GM19468 (cell line): ENCODE results near the gene RAB15.
"Not testable (repeated sequence)": the region's sequence is repeated elsewhere in the genome, so short reads cannot be mapped to it uniquely, and the experiment has no call there.

ENCODE experiments used
- ATAC-seq: cut with Tn5 transposase; IDR thresholded peaks from one replicate; pipeline ENCODE4 v1.9.1; 2021; ENCODE audit warnings: mild to moderate bottlenecking, moderate library complexity, moderate number of reproducible peaks; ENCODE audit not compliant: unreplicated experiment; ENCODE audit errors: extremely low read depth

Gene RAB15

GRCh38 chr14:64915029-64915424 is 57.1 kb downstream of the RAB15 start:
- no peak for ATAC-seq

- peak; percentile 92 for ATAC-seq
Observed at GRCh38 chr14:64914237-64915028, 57.7 kb downstream of the RAB15 start, which contains the start of gene CHURC1. Gene CHURC1 (plus strand): TSS chr14:64914455. CDS start chr14:64914496, 41 bp downstream.

GRCh38 chr14:64913477-64913876 is 58.7 kb downstream of the RAB15 start:
- not testable (repeated sequence) for ATAC-seq

- no peak for ATAC-seq
Observed at GRCh38 chr14:64912261-64912660, 59.9 kb downstream of the RAB15 start.

- ATAC-seq = no peak
Observed at GRCh38 chr14:64910847-64911495, 61.2 kb downstream of the RAB15 start.

GRCh38 chr14:64906022-64906421 is 66.1 kb downstream of the RAB15 start:
- ATAC-seq = no peak

- no peak for ATAC-seq
Observed at GRCh38 chr14:64899958-64900357, 72.2 kb downstream of the RAB15 start.
